GM19025 (cell line): ENCODE measurements around the gene EPHA6.
"Not testable (repeated sequence)": the region's sequence is repeated elsewhere in the genome, so short reads cannot be mapped to it uniquely, and the experiment has no call there.

Experiments used
- ATAC-seq: cut with Tn5 transposase; IDR thresholded peaks from one replicate; pipeline ENCODE4 v1.9.1; 2021; ENCODE audit warnings: mild to moderate bottlenecking, low read depth, moderate library complexity; ENCODE audit not compliant: unreplicated experiment

EPHA6 gene

GRCh38 chr3:97009427-97010019 lies 195.1 kb downstream of the EPHA6 start:
- ATAC-seq, result no peak

GRCh38 chr3:97010881-97011657 lies 196.7 kb downstream of the EPHA6 start:
- ATAC-seq, result no peak

GRCh38 chr3:97021778-97022177 lies 207.4 kb downstream of the EPHA6 start:
- no peak for ATAC-seq

- ATAC-seq, result not testable (repeated sequence)
These were observed 211.2 kb downstream of the EPHA6 start for GRCh38 chr3:97025612-97026011.

GRCh38 chr3:97029972-97030371 lies 215.6 kb downstream of the EPHA6 start:
- no peak for ATAC-seq

- no peak for ATAC-seq
These were observed 223.0 kb downstream of the EPHA6 start for GRCh38 chr3:97037294-97037943.

GRCh38 chr3:97043411-97043810 lies 229.0 kb downstream of the EPHA6 start:
- no peak for ATAC-seq

- no peak for ATAC-seq
These were observed 243.0 kb downstream of the EPHA6 start for GRCh38 chr3:97057365-97057764.

GRCh38 chr3:97059168-97059567 lies 244.8 kb downstream of the EPHA6 start:
- no peak for ATAC-seq

GRCh38 chr3:97066531-97066930 lies 252.1 kb downstream of the EPHA6 start:
- no peak for ATAC-seq

- no peak for ATAC-seq
These were observed 255.9 kb downstream of the EPHA6 start for GRCh38 chr3:97070302-97070701.

GRCh38 chr3:97074546-97074945 lies 260.2 kb downstream of the EPHA6 start:
- no peak for ATAC-seq

- no peak for ATAC-seq
These were observed 262.3 kb downstream of the EPHA6 start for GRCh38 chr3:97076673-97077072.

GRCh38 chr3:97089621-97090020 lies 275.2 kb downstream of the EPHA6 start:
- no peak for ATAC-seq

GRCh38 chr3:97102641-97103040 lies 288.2 kb downstream of the EPHA6 start:
- ATAC-seq, result no peak

- no peak for ATAC-seq
These were observed 291.7 kb downstream of the EPHA6 start for GRCh38 chr3:97105989-97106651.

- no peak for ATAC-seq
These were observed 292.2 kb downstream of the EPHA6 start for GRCh38 chr3:97106652-97106989.

GRCh38 chr3:97108136-97108535 lies 293.7 kb downstream of the EPHA6 start:
- ATAC-seq, result no peak

GRCh38 chr3:97111244-97111643 lies 296.9 kb downstream of the EPHA6 start:
- no peak for ATAC-seq

GRCh38 chr3:97121386-97121785 lies 307.0 kb downstream of the EPHA6 start:
- no peak for ATAC-seq

GRCh38 chr3:97125902-97126499 lies 311.6 kb downstream of the EPHA6 start:
- no peak for ATAC-seq
